MCF 10A (cell line): ENCODE measurements around the gene ANKRD40. TPM values are rescaled to one million over a fixed set of nuclear protein-coding genes. Genes with fewer than 3 reads are reported as not detected.

Source experiments
- Bru-seq: library from RNA; stranded (reverse); fragments of 400-500 nt; gene quantifications from one replicate; lab custom pipeline; 2021; lab: Mats Ljungman, UMichigan
- BruChase-seq, 2 experiments: library from RNA; stranded (reverse); fragments of 400-500 nt; gene quantifications; one replicate each; lab custom pipeline; 2021; lab: Mats Ljungman, UMichigan
- BruUV-seq: library from RNA; stranded (reverse); fragments of 400-500 nt; replicated peaks from 2 replicates; lab custom pipeline; 2021; lab: Mats Ljungman, UMichigan
- CTCF ChIA-PET: fragments of 300-600 bp; sonication (Branson Sonifier 250); formaldehyde crosslinking; extraction: SDS; loops from one replicate; lab custom pipeline; 2021; ENCODE audit warnings: antibody characterized with exemption, inconsistent platforms; lab: Yijun Ruan, JAX
- POLR2A ChIA-PET: fragments of 300-600, 350-650 bp; sonication (Branson Sonifier 250); formaldehyde crosslinking; extraction: SDS; loops from one replicate; lab custom pipeline; 2020; ENCODE audit warnings: antibody characterized with exemption, inconsistent platforms; lab: Yijun Ruan, JAX
- DNase-seq: peaks from one replicate; pipeline ENCODE4 v3.0.0-alpha.2; 2018; ENCODE audit not compliant: unreplicated experiment
- H3K27ac Mint-ChIP-seq: one replicate; pipeline ENCODE4 v1.8.0; 2022; ENCODE audit warnings: mild to moderate bottlenecking, low read depth, mixed read lengths; ENCODE audit not compliant: unreplicated experiment
- H3K27me3 Mint-ChIP-seq: one replicate; pipeline ENCODE4 v1.8.0; 2022; ENCODE audit warnings: mixed read lengths; ENCODE audit not compliant: insufficient read depth, unreplicated experiment
- H3K36me3 Mint-ChIP-seq: one replicate; pipeline ENCODE4 v1.8.0; 2022; ENCODE audit warnings: mild to moderate bottlenecking, moderate library complexity, mixed read lengths; ENCODE audit not compliant: insufficient read depth, unreplicated experiment
- H3K4me1 Mint-ChIP-seq: one replicate; pipeline ENCODE4 v1.8.0; 2022; ENCODE audit warnings: mixed read lengths; ENCODE audit not compliant: insufficient read depth, unreplicated experiment
- H3K4me3 Mint-ChIP-seq: one replicate; pipeline ENCODE4 v1.8.0; 2022; ENCODE audit warnings: mild to moderate bottlenecking, moderate library complexity, mixed read lengths; ENCODE audit not compliant: unreplicated experiment
- H3K9me3 Mint-ChIP-seq: one replicate; pipeline ENCODE4 v1.8.0; 2022; ENCODE audit warnings: mixed read lengths; ENCODE audit not compliant: unreplicated experiment
- CTCF ChIP-seq: fragments of 200-600 bp; IDR thresholded peaks from one replicate; pipeline ENCODE4 v1.8.0; 2022; ENCODE audit warnings: antibody characterized with exemption, mild to moderate bottlenecking; ENCODE audit not compliant: unreplicated experiment
- intact Hi-C: fragments of 100-400 bp; cut with micrococcal nuclease; formaldehyde crosslinking; loops from 2 replicates; pipeline ENCODE4 v1.14.1; 2022
- long read RNA-seq: library from polyadenylated mRNA; stranded (forward); transcript quantifications from one replicate; pipeline ENCODE4 v2.0.0, GENCODE V29; 2022
- total RNA-seq: library from RNA; stranded (reverse); gene quantifications from 2 replicates; pipeline ENCODE4 v1.2.3, GENCODE V29; 2022

The ANKRD40 gene
- 42.2 and 46.4 TPM in 2 replicates for total RNA-seq
- Bru-seq, nascent RNA = percentile 90 among the genes with signal in this experiment
- percentile 97 among the genes with signal in this experiment for BruChase-seq, experiment 1, labeled RNA remaining after a 6-hour chase
- percentile 97 among the genes with signal in this experiment for BruChase-seq, experiment 2, labeled RNA remaining after a 2-hour chase
- long read RNA-seq, full-length matches to known transcripts = 22 of 32 reads
- long read RNA-seq, partial matches to known transcripts = 6 of 32 reads
- long read RNA-seq, other reads (novel, unspliced or antisense) = 4 of 32 reads

- Mint-ChIP-seq H3K9me3 (no peaks in the 10 kb centered on the region), H3K4me3 (peak within 1 kb of the TSS; percentile 95), H3K4me1 (peaks cover 25% of the 10 kb centered on the region), H3K36me3 (peaks cover 36% of the 10 kb centered on the region), H3K27me3 (no peaks in the 10 kb centered on the region), H3K27ac (peak within 1 kb of the TSS; percentile 76)
- TF ChIP-seq CTCF = no peak
- POLR2A ChIA-PET = interaction anchor here (0.6 to 4.3 kb wide), 39 partner anchors 10 to 1345 kb away, joined by 3 to 67 read pairs (median 4); partner anchors contain the start of genes ABCC3, ANKRD40CL, EME1 and LRRC59
- BruUV-seq = TSS peak; percentile 50
- intact Hi-C loops = loop anchor here (1.0 to 5.0 kb wide), 2 partner anchors 12 to 135 kb away; partner anchors contain the start of gene LUC7L3
- DNase-seq = peak; percentile 94
- CTCF ChIA-PET = interaction anchor here (0.5 to 3.9 kb wide), 5 partner anchors 10 to 329 kb away, joined by 3 to 31 read pairs (median 4); no protein-coding TSS in a partner anchor
These were observed at the start of gene ANKRD40 for GRCh38 chr17:50707289-50708049. Gene ANKRD40 (minus strand): TSS chr17:50707914. CDS start chr17:50707654, 260 bp downstream.

- Mint-ChIP-seq H3K4me3 (no peak overlapping the region), H3K4me1 (peaks cover 5% of the 10 kb centered on the region), H3K27ac (no peak overlapping the region), H3K36me3 (peaks cover 85% of the 10 kb centered on the region), H3K27me3 (no peaks in the 10 kb centered on the region), H3K9me3 (no peaks in the 10 kb centered on the region)
- intact Hi-C loops = no loop called here
- ChIA-PET POLR2A (interaction anchor here (0.7 to 1.2 kb wide), 4 partner anchors 9 to 212 kb away, joined by 3 to 6 read pairs (median 3); no protein-coding TSS in a partner anchor), CTCF (interaction anchor here (0.7 kb wide), 1 partner anchor 198 kb away, joined by 4 read pairs; no protein-coding TSS in a partner anchor)
- no TSS peak for BruUV-seq
- TF ChIP-seq CTCF = no peak
- DNase-seq = no peak
These were observed 46.8 kb upstream of the ANKRD40 start for GRCh38 chr17:50754521-50754920.

GRCh38 chr17:50749245-50749644 lies 41.5 kb upstream of the ANKRD40 start:
- intact Hi-C loops = no loop called here
- no peak overlapping the region for H3K27ac Mint-ChIP-seq
- H3K4me3 Mint-ChIP-seq = no peak overlapping the region
- H3K9me3 Mint-ChIP-seq = no peaks in the 10 kb centered on the region
- no peak for DNase-seq
- ChIA-PET CTCF (interaction anchor here (1.1 to 1.2 kb wide), 2 partner anchors 8 to 38 kb away, joined by 4 read pairs; no protein-coding TSS in a partner anchor), POLR2A (interaction anchor here (1.4 kb wide), 1 partner anchor 9 kb away, joined by 3 read pairs; no protein-coding TSS in a partner anchor)
- H3K36me3 Mint-ChIP-seq = peaks cover 100% of the 10 kb centered on the region
- no peaks in the 10 kb centered on the region for H3K4me1 Mint-ChIP-seq
- H3K27me3 Mint-ChIP-seq = no peaks in the 10 kb centered on the region
- no TSS peak for BruUV-seq
- no peak for TF ChIP-seq CTCF
